A673 (cell line): ENCODE results near the gene APOL5.

Experiments used
- CTCF ChIP-seq: fragments of 300-800, 200-600 bp; sonication (generic); conservative IDR thresholded peaks from 2 replicates; pipeline ENCODE4 v1.5.1; 2017; ENCODE audit warnings: low read depth, mild to moderate bottlenecking, antibody characterized with exemption, low read length, moderate library complexity, mixed read lengths
- EZH2 ChIP-seq: fragments of 200-600 bp; sonication (generic); IDR thresholded peaks from 2 replicates; pipeline ENCODE4 v1.6.1; 2017; ENCODE audit warnings: borderline replicate concordance, low read depth, mild to moderate bottlenecking, mixed read lengths, antibody characterized with exemption, low read length; ENCODE audit not compliant: poor library complexity, severe bottlenecking

- no peak for TF ChIP-seq EZH2
- TF ChIP-seq CTCF, result no peak
Observed at GRCh38 chr22:35732116-35732515, 14.4 kb downstream of the APOL5 start.
